Measurements from ENCODE around the gene TBC1D24.
"Not testable (repeated sequence)": the region's sequence is repeated elsewhere in the genome, so short reads cannot be mapped to it uniquely, and the experiment has no call there.

The TBC1D24 gene

DNA sequence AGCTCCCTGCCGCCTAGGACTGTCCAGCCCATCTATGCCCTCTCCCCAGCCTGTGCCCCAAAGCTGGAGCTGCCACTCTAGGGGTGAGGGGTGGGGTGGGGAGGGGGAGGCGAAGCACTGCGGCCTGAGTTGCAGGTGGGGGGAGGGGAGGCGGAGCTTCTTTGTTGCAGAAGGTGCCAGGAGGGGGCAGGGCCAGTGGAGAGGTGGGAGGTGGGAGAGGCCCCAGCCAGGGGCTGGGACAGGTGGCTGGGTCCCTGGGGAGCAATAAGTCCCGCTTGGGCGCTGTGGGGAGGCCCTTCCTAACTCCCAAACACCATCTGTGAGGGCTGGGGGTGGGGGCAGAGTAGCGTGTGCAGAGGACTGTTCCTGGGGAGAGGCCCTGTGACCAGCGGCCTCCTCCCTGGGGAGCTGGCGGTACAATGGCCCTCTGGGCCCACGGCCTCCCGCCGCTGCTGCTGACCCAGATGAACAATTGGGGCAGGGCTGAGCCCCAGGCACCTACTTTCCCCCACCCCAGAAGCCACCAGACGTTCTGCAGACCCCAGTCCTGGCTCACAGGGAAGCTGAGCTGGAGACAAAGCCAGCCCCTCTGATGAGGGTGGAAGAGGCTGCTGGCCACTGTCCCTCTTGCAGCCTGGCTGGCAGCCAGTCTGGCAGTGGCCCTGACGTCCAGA, 6.1 kb upstream of the TBC1D24 start:
- no peak for DNase-seq (ENCODE audit: low spot score)

DNA sequence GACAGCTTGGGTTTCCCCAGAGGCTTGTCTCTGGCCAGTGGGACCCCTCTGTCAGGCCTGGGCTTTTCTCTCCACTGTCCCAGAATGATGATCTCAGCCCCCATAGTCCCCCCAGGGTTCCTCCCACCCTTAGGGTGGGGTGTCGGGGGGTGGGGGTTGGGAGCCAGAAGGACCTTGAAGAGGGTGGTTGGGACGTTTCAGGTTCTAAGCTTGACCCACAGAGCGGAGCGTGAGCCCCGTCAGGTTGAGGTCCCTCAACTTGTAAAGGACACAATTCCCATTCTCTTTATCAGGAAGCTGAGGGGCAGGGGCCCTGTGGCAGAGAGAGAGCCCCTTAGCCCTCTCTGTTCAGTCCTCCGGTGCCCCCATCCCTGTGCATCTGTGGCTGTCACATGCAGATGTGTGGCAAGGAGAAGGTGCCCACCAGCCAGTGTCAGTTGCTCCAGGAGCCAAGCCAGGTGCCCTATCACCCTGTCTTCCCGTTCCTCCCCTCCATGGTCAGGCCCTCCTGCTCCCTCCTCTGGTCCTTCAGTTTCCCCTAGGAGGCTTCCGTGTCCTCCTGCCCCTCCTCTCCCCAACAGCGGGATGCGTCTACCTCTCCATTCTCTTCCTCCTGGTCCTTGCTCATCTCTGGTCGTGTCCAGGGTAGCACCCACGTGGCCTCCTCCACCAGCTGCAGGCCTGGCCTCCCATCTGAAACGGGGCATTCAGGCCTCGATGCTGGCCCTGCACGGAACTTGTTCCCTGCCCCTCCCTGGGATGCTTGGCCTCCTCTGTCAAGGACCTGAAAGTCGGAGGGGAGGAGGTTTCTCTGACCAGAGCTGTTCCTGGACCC, 5.3 kb upstream of the TBC1D24 start:
- DNase-seq (ENCODE audit: low spot score), result no peak

DNA sequence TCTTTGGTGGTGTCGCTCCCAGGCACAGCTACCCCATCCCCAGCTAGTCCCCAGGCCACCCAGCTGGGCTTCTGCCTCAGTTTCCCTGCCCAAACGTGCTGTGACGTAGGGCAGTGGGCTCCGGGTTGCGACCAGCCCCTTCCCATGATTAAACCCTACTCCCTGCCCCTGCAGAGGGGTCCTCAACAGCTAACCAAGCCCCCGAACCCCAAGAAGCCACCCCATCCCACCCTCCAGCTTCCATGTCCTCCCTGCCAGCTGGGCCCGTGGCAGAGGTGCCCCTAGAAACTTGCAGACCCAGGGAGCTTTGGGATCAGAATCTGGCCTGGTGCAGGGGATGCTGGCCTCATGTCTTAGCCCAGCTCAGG, 4.7 kb upstream of the TBC1D24 start:
- DNase-seq (ENCODE audit: low spot score), result no peak

DNA sequence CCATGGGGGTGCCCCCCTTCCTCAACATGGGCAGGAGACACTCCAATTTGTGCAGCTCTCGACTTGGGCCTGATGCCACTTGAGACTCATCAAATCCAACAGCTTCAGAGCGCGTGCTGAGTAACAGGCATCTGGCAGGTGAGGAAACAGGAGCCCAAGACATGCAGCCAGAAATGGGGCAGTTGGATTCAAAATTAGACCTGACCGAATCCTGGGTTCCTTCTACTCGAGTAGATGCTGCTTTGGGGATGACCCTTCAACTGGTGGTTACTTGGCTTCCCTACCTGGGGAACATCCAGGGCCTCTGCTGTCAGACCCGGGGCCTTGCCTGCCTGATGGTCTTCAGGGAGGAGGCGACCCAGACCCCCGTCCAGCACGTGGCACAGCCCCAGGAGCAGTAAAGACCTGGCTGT, 4.3 kb upstream of the TBC1D24 start:
- no peak for DNase-seq (ENCODE audit: low spot score)

GRCh38 chr16:2471016-2471652, 3.8 kb upstream of the TBC1D24 start, which contains the start of gene NTN3:
Gene NTN3, plus strand, starts transcription at chr16:2471297. Its CDS starts 405 bp downstream, at chr16:2471702.
- no peak for DNase-seq (ENCODE audit: low spot score)

GRCh38 chr16:2471653-2472487, 3.1 kb upstream of the TBC1D24 start:
- no peak for DNase-seq (ENCODE audit: low spot score)

- DNase-seq (ENCODE audit: low spot score), result no peak
Measured at GRCh38 chr16:2472488-2472864, 2.5 kb upstream of the TBC1D24 start.

GRCh38 chr16:2472885-2473445, 2.0 kb upstream of the TBC1D24 start:
- DNase-seq (ENCODE audit: low spot score), result no peak

GRCh38 chr16:2473446-2473926, 1.4 kb upstream of the TBC1D24 start:
- no peak for DNase-seq (ENCODE audit: low spot score)

GRCh38 chr16:2473999-2474876, 689 bp upstream of the TBC1D24 start:
- DNase-seq (ENCODE audit: low spot score), result peak; percentile 52

- DNase-seq (ENCODE audit: low spot score), result no peak
Measured at GRCh38 chr16:2475413-2476344, 752 bp downstream of the TBC1D24 start.

DNA sequence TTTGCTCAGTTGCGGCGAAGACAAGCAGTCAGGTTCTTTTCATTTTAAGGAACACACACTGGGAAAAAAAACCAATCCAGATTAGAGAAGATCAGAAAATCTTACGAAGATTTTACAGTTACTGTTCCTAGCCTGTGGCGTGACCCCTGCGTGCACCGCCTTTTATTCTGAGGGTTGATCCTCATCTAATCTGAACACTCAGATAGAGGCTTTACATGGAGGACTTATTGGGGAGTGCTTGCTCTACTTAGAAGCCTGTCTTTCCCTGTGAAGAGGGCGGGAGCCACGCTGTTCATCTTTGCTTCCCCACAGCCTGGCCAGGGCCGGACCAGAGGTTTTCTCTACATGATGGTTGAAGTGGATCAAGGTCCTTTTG, 1.4 kb downstream of the TBC1D24 start:
- no peak for DNase-seq (ENCODE audit: low spot score)

DNA sequence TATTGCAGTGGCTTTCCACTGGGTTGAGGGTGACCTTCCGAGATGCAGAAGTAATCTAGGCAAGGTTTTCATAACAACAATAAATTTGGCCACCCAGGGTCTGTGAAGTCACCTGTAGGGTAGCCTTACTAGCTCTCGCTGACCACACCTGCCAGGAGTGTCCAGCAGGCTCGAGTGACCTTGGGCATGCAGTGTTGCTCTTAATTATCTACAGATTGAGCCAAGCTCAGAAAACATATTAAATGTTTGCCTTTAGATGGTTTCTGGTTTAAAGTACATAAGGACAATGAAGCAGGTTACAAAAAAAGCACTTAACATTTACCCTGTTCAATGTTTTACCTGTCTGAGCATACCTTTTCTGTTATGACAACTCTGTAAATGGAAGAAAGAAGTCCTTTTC, 1.8 kb downstream of the TBC1D24 start:
- DNase-seq (ENCODE audit: low spot score), result no peak

DNA sequence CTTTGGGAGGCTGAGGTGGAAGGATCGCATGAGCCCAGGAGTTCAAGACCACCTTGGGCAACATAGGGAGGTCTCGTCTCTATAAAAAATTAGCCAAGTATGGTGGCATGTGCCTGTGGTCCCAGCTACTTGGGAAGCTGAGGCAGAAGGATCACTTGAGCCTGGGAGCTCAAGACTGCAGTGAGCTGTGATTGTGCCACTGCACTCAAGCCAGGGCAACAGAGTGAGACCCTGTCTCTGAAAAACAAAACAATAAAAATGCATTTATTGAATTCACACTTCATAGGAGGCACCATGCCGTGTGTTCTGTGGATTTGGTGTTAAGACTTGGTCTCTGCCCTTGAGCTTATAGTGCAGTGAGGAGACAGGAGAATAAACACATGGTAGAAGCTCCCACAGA, 2.4 kb downstream of the TBC1D24 start:
- no peak for DNase-seq (ENCODE audit: low spot score)

- DNase-seq (ENCODE audit: low spot score), result no peak
Measured at GRCh38 chr16:2478279-2478678, 3.4 kb downstream of the TBC1D24 start.

GRCh38 chr16:2479996-2480395, 5.1 kb downstream of the TBC1D24 start:
- not testable (repeated sequence) for DNase-seq (ENCODE audit: low spot score)

GRCh38 chr16:2480948-2481347, 6.0 kb downstream of the TBC1D24 start:
- DNase-seq (ENCODE audit: low spot score), result peak; percentile 41

DNA sequence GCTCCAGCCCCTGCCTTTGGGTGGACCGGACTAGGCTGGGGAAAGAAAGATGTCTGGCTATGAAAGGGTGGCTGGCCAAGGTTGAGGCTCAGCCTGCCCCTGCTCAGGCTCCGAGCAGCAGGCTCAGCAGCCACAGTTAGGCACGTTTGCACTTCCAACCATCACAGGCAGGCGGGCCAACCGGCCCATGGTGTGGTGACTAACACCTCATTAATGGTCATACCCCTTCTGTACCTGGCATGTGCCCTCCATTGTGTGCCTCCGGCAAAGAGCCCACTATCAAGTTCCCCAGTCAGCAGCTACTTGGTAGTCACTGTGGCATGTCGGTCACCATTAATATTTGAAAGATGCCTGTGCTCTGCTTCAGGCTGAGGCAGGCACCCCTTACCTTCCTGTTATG, 6.7 kb downstream of the TBC1D24 start:
- DNase-seq (ENCODE audit: low spot score), result peak; percentile 79

DNA sequence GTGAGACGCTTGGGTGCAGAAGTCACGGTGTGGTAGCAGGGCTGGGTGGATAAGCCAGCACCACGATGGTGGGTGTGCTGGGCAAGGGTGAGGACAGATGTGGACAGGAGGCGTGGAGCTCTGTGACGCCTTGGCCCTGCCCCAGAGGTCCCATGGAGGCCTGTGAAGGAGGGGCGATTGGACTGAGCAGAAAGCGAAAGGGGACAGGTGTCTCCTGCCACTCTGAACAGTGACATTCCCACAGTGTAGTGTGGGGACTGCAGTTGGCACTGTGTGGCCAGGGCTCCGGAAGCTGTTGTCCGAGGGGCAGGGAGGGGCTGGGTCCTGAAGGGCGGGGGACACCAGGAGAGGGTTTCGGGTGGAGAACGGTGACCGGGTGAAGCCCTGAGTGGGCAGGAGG, 7.3 kb downstream of the TBC1D24 start:
- DNase-seq (ENCODE audit: low spot score), result no peak
